ENCODE measurements around the gene ZBTB7A. TPM values are rescaled to one million over a fixed set of nuclear protein-coding genes. Genes with fewer than 3 reads are reported as not detected.

Gene ZBTB7A
- total and polyA plus RNA-seq, 2 of the 4 experiments (the other 2 are of a cell fraction), result 3.2 to 10.3 TPM

GRCh38 chr19:4077800-4078684, 11.3 kb upstream of the ZBTB7A start:
- no peaks in the 10 kb centered on the region for H3K27me3 ChIP-seq (ENCODE audit: control insufficient read depth, insufficient read depth, low read length)
- no peak overlapping the region for H3K56ac ChIP-seq (ENCODE audit: extremely low read depth, insufficient read depth, low read length)
- peak overlapping the region; percentile 79 for H2AK9ac ChIP-seq (replicated peaks; ENCODE audit: low read depth, low read length, poor library complexity)
- H3K4me2 ChIP-seq (ENCODE audit: low read depth, low read length), result peak overlapping the region; percentile 91
- no peak overlapping the region; the same call in 2 of the 3 replicates for H2BK15ac ChIP-seq (ENCODE audit: low read depth, low read length)
- peak overlapping the region; percentile 97 for H2AFZ ChIP-seq (replicated peaks; ENCODE audit: low read length, poor library complexity)
- peak overlapping the region; percentile 61; the same call in 1 of the 2 replicates for H3K14ac ChIP-seq (replicated peaks; ENCODE audit: low read depth, low read length)
- peak overlapping the region; percentile 58; the same call in 1 of the 2 replicates for H3K18ac ChIP-seq (ENCODE audit: low read depth, low read length)
- H4K5ac ChIP-seq (ENCODE audit: low read depth, low read length), result peak overlapping the region; percentile 96
- peak overlapping the region; percentile 74 for H2AK5ac ChIP-seq (ENCODE audit: low read depth, low read length)
- no peaks in the 10 kb centered on the region for H3K9me3 ChIP-seq (ENCODE audit: control insufficient read depth, insufficient read depth, low read length)
- WGBS, 2 experiments (ENCODE audit: extremely low coverage in 2 of 2, insufficient read length in 1 of 2), result 0% methylated on average over 1 of the region's 33 CpGs; no CpG with 5 or more reads in 1 of the 2 experiments
- 0 out of 2 replicates have a peak overlapping the region, but pooled peaks have one; percentile 21 for H3K27ac ChIP-seq (ENCODE audit: insufficient read depth, low read length)
- no peaks in the 10 kb centered on the region for H3K79me1 ChIP-seq (ENCODE audit: low read depth in 1 of 2, low read length in 2 of 2)
- no peaks in the 10 kb centered on the region for H3K36me3 ChIP-seq (ENCODE audit: control insufficient read depth, insufficient read depth, low read length)
- peak overlapping the region; percentile 18 for H2BK5ac ChIP-seq (ENCODE audit: low read depth, low read length, poor library complexity, severe bottlenecking)
- peak overlapping the region; percentile 51 for H3K4me3 ChIP-seq (ENCODE audit: insufficient read depth, low read depth, low read length)
- H3K9ac ChIP-seq (ENCODE audit: low read depth, low read length), result peak overlapping the region; percentile 56; the same call in 1 of the 2 replicates
- peak overlapping the region; percentile 90 for H3K4ac ChIP-seq (ENCODE audit: low read depth, low read length)
- H4K20me1 ChIP-seq (ENCODE audit: insufficient read depth, low read length), result no peaks in the 10 kb centered on the region
- peak; percentile 77 for ATAC-seq (ENCODE audit: low read depth)
- no peak overlapping the region for H3K23ac ChIP-seq (ENCODE audit: low read depth, low read length)
- in situ Hi-C loops (cut with MboI; ENCODE audit: low sequenced_read_pairs), result no loop called here
- peaks cover 1% of the 10 kb centered on the region for H3K9me1 ChIP-seq (ENCODE audit: insufficient read depth, low read length)
- ChIA-PET POLR2A (ENCODE audit: unreplicated experiment) (interaction anchor here (0.5 kb wide), 2 partner anchors 11 to 39 kb away, joined by 3 to 4 read pairs; partner anchors contain the start of gene ZBTB7A), CTCF (no interaction called here)
- dilution Hi-C loops (cut with HindIII; ENCODE audit: low sequenced_read_pairs, unreplicated experiment), result no loop called here
- peak overlapping the region; percentile 70 to 94; a peak in 3 of 4 replicates for H4K8ac ChIP-seq (ENCODE audit: low read depth in 2 of 2, low read length in 2 of 2)
- peaks cover 6% of the 10 kb centered on the region for H3K4me1 ChIP-seq (ENCODE audit: control insufficient read depth, insufficient read depth, low read length)
- peak overlapping the region; percentile 70; the same call in 1 of the 2 replicates for H2BK120ac ChIP-seq (ENCODE audit: low read depth, low read length)
- peak overlapping the region; percentile 39; the same call in 1 of the 2 replicates for H4K91ac ChIP-seq (ENCODE audit: insufficient read depth, low read depth, low read length)
- no TSS peak for BruUV-seq (replicated peaks)
- intact Hi-C loops (cut with micrococcal nuclease), result no loop called here
- no peak for DNase-seq
- H2BK20ac ChIP-seq (ENCODE audit: low read depth, low read length), result no peak overlapping the region
- no peak for TF ChIP-seq POLR2A (IDR thresholded peaks at IDR 0.05; ENCODE audit: low read depth, low read length)
- no peak for TF ChIP-seq RFX5 (IDR thresholded peaks at IDR 0.05; ENCODE audit: low read depth, low read length)
- TF ChIP-seq RAD21 (IDR thresholded peaks at IDR 0.05; ENCODE audit: low read length), result no peak
- no peak for TF ChIP-seq CEBPB (IDR thresholded peaks at IDR 0.05; ENCODE audit: low read depth, low read length)
- no peak for TF ChIP-seq FOS (IDR thresholded peaks at IDR 0.05; ENCODE audit: low read depth, low read length)
- no peak for TF ChIP-seq CHD1 (IDR thresholded peaks at IDR 0.05; ENCODE audit: low read depth, low read length)
- no peak for TF ChIP-seq CTCF (conservative IDR thresholded peaks at IDR 0.05; ENCODE audit: low read depth, low read length)
- TF ChIP-seq MAFK (IDR thresholded peaks at IDR 0.05; ENCODE audit: low read depth, low read length), result no peak
- no peak for TF ChIP-seq RCOR1 (IDR thresholded peaks at IDR 0.05; ENCODE audit: insufficient replicate concordance, low read length)
- TF ChIP-seq BHLHE40 (IDR thresholded peaks at IDR 0.05; ENCODE audit: low read depth, low read length), result no peak
- TF ChIP-seq USF2 (IDR thresholded peaks at IDR 0.05; ENCODE audit: low read depth, low read length), result no peak
- TF ChIP-seq ELK1 (IDR thresholded peaks at IDR 0.05; ENCODE audit: borderline replicate concordance, low read depth, low read length), result no peak
- no peak for TF ChIP-seq MXI1 (IDR thresholded peaks at IDR 0.05; ENCODE audit: borderline replicate concordance, low read depth, low read length)
- TF ChIP-seq SMC3 (IDR thresholded peaks at IDR 0.05; ENCODE audit: low read depth, low read length), result no peak
